Medulla oblongata (tissue), 1 donor: ENCODE data around the gene NOS1AP.

ENCODE experiments used
- DNase-seq: peaks from one replicate; pipeline ENCODE4 v3.0.0-alpha.2; 2015; ENCODE audit errors: extremely low spot score

NOS1AP gene

DNA sequence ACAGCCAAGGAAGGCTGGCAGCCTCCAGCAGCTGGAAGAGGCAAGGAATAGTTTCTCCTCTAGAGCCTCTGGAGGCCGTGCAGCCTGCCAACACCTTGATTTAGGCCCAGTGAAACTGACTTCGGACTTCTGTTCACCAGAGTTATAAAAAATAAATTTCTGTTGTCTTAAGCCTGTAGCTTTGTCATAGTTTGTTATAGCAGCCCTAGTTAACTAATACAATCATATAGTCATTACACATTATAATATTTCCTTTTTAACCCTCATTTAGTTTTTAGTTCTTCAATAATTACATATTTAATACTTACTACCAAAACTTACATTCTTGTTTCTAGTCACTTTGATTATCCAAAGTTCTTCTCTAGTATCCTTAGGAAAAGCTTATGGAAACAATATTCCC, 20.3 kb downstream of the NOS1AP start:
- DNase-seq: no peak

DNA sequence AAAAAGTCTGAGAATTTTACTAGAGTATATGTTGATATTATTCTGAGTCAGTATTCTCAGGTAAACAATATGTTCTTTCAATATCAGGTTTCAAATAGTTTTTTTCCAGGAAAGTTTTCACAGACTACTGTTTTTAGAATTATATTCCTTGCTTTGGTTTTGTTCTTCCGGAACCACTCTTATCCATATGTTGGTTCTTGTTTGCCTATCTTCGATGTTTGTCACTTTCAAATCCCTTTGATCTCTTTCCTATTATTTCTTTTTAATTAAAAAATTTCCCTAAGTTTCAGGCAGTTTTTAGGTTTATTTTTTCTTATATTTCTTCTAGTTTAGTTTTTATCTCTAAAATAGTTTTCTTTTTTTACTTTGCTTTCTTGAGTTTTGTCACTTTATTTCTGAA, 20.9 kb downstream of the NOS1AP start:
- no peak for DNase-seq

- peak; percentile 48 for DNase-seq
Measured at GRCh38 chr1:162091681-162092524, 22.4 kb downstream of the NOS1AP start.

DNA sequence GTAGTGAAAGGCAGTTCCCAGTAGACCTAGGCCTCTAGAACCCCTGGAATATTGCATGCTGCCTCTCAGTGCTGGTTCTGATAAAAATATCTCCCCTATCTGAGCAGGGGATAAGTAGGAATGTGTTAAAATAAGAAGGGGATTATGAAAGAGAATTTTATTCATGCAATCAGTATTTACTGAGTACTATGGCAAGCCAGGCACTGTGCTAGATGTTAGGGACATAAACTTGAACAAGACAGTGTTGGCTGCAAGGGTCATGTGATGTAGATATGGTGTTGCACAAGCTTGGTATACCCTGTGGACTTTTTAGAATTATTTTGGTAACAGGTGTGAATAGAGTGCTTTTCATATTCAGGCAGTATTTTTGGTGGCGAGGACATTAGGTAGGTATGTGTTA, 23.6 kb downstream of the NOS1AP start:
- DNase-seq: no peak

DNA sequence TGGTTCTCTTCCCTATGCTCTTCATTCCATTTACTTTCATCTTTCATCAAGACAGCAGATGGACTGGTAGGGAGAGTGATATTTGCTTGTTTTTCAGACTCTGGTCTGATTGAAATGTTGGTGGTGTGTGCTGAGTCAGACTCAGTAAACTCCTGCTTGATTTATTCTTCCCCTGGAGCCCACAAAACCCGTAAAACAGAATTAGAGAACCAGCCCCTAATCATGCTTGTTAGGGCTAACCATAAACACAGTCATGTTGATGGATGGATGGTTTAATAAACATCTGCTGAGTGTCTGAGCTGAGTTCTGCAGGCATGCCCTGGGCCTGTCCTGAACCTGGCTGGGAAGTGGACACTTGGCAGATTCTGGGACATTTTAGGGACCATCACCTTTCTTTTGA, 24.8 kb downstream of the NOS1AP start:
- DNase-seq: no peak

DNA sequence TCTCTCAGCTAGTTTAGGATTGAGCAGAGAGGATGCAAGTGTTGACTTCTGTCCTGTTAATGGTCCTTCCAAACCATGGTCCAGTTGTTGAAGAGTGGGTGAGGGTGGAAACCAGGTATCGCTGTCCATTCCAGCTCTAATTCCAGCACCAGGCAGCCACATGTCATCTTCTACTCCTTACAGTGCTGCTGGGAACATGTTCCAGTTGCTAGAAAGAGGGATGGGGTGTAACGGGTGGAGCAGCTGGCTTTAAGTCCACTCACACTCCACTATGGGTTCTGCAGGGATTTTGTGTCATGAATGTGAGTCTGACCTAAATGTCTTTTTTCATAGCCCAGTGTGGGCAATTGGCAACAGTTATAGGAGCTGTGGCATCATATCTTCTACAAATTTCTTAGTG, 25.2 kb downstream of the NOS1AP start:
- DNase-seq: no peak

GRCh38 chr1:162107911-162108310, 38.4 kb downstream of the NOS1AP start:
- no peak for DNase-seq

- no peak for DNase-seq
Measured at GRCh38 chr1:162108426-162108825, 38.9 kb downstream of the NOS1AP start.

GRCh38 chr1:162110910-162111309, 41.4 kb downstream of the NOS1AP start:
- peak; percentile 50 for DNase-seq

- no peak for DNase-seq
Measured at GRCh38 chr1:162111572-162111971, 42.1 kb downstream of the NOS1AP start.

GRCh38 chr1:162113419-162113818, 43.9 kb downstream of the NOS1AP start:
- DNase-seq: no peak

GRCh38 chr1:162117039-162117774, 47.7 kb downstream of the NOS1AP start:
- peak; percentile 39 for DNase-seq

DNA sequence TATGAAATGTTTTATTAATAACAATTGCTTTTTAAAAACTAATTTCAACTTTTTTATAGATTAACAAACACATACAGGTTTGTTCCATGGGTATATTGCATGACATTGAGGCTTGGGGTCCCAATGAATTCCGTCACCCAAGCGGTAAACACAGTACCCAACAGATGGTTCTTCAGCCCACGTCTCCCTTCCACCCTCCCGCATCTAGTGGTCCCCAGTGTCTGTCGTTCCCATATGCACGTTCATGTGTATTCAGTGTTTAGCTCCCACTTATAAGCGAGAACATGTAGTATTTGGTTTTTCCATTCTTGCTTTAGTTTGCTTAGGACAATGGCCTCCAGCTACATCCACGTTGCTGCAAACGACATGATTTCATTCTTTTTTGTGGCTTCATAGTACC, 48.6 kb downstream of the NOS1AP start:
- DNase-seq: no peak

- DNase-seq: no peak
Measured at GRCh38 chr1:162128693-162129356, 59.3 kb downstream of the NOS1AP start.

DNA sequence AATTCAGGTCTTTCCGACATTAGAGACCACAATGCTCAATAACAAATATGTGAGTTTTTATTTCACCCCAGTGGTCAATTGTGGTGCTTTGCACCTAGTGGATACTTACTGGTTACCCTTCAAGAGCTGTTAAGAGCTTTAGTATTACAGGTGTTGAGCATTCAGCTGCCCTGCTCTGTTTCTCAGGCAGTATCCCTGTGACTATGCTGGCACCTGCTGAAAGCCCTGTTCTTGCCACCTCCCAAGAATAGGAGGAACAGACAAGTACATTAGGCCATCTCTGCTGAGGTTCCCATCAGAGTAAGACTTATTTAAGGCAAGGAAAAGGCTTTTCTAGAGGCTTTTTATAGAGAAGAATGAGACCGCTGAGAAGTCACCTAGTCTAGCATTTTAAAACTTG, 60.8 kb downstream of the NOS1AP start:
- DNase-seq: no peak

DNA sequence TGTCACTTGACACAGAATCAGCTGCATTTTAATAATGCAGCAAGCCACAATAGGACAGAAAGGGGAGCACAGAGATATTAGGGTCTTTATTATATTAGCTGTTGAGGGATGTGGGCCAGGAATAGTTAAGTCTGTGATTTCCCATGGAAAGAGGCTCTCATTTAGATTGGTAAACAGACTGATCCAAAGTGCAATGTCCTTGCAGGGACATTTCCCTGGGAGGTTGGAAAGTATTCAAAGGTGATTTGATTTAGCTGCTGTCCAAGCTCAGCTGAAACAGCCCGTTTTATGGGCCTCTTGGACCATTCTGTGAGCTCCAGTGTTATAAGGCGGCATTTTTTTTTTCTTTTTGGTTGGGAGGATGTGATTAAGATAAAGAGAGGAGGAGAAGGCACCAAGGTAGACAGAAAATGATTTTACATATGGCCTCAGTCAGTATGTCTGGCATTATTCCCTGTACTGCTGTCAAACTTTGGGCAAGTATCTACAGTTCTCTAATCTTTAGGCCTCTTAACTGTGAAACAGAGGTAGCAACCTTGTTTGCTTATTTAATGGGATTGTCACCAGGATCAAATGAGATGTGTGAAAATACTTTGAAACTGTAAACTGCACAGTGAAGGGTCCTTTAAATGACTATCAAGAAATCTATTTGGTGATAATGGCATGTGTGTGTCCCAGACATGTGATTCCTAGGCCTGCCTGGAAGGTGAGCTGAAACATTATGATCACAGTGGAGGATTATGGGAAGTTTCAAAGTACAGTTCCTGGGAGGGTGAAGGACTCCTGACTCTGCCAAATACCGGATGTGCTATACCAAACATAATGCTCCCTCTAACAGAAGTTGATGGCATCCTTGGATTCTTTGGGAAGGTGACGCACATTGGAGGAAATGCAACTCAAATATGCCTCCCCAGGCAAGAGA, 62.2 kb downstream of the NOS1AP start:
- DNase-seq: no peak

DNA sequence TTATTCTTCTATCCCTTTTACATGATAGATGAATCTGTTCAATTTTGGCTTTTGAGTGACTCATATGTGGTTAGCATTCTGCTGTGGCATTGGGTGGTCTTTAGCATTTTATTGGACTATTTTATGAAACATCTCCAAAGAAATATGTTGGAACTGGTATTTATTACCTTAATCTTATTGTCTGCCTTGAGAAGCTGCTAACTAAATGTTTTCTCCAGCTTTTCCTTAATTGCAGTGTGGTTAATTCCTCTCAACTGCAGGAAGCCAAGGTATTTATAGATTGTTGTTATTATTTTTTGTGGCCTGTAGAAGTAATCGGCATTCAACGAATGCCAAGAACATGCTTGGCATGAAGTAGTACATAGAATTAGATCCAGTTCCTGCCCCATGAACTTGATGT, 64.1 kb downstream of the NOS1AP start:
- no peak for DNase-seq

- DNase-seq: no peak
Measured at GRCh38 chr1:162134646-162135045, 65.2 kb downstream of the NOS1AP start.

DNA sequence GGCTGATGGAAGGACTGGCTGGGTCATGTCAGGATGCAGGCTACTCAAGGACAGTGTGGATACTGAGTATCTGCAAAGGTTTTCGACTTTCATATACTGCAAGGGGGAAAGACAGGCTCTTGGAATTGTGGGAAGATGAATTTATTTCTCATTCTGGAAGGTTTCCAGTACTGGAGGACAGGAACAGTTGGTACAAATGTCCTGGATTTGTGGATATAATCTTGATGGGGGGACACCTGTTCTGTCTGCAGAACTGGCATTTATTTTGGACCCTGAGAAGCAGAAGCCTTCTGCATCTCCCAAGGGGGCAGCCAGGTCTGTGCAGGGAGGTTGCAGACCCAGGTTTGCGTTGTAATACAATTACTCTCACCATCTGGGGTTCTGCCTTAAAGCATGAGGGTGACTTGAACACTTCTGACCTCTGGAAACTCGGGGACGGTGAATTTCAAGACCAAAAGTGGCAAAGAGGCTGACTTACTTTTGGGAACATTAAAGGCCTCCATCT, 65.8 kb downstream of the NOS1AP start:
- DNase-seq: no peak

- DNase-seq: no peak
Measured at GRCh38 chr1:162136760-162137159, 67.3 kb downstream of the NOS1AP start.
